Small intestine (tissue), 7 donors: ENCODE measurements around the gene CRYBG1. TPM values are rescaled to one million over a fixed set of nuclear protein-coding genes. Genes with fewer than 3 reads are reported as not detected.

Experiments
- DNase-seq, 2 donors: peaks; one replicate each; pipeline versions ENCODE4 v3.0.0 to v3.0.0-alpha.2; 2013
- FAIRE-seq: peaks from 2 replicates; lab custom pipeline; 2012; peaks lifted over from hg19 to GRCh38; lab: Jason Lieb, UNC
- H3K27ac ChIP-seq, 3 donors: one replicate each; pipeline ENCODE4 v1.5.1; 2013; ENCODE audit warnings: low read length in 2 of 3, mild to moderate bottlenecking in 2 of 3, control low read depth in 1 of 3, inconsistent platforms in 1 of 3, low read depth in 1 of 3, moderate library complexity in 1 of 3
- H3K27me3 ChIP-seq, 3 donors: one replicate each; pipeline ENCODE4 v1.6.1; 2013; ENCODE audit warnings: low read length in 3 of 3, inconsistent platforms in 1 of 3; ENCODE audit not compliant: control insufficient read depth in 3 of 3, insufficient read depth in 3 of 3
- H3K36me3 ChIP-seq, 3 donors: one replicate each; pipeline ENCODE4 v1.6.1; 2013; ENCODE audit warnings: low read length in 3 of 3, inconsistent platforms in 1 of 3, low read depth in 1 of 3, mild to moderate bottlenecking in 1 of 3, moderate library complexity in 1 of 3; ENCODE audit not compliant: control insufficient read depth in 3 of 3, insufficient read depth in 2 of 3
- H3K4me1 ChIP-seq, 3 donors: one replicate each; pipeline ENCODE4 v1.6.1; 2013; ENCODE audit warnings: low read length in 2 of 3, inconsistent platforms in 1 of 3, low read depth in 1 of 3, mild to moderate bottlenecking in 1 of 3, moderate library complexity in 1 of 3; ENCODE audit not compliant: control insufficient read depth in 3 of 3, insufficient read depth in 2 of 3
- H3K4me3 ChIP-seq, 3 donors: one replicate each; pipeline ENCODE4 v1.5.1; 2013; ENCODE audit warnings: low read length in 3 of 3, control low read depth in 1 of 3, inconsistent platforms in 1 of 3, low read depth in 1 of 3, mild to moderate bottlenecking in 1 of 3, moderate library complexity in 1 of 3
- H3K9me3 ChIP-seq, 2 donors: one replicate each; pipeline ENCODE4 v1.6.1; 2013; ENCODE audit warnings: low read depth in 1 of 2, low read length in 1 of 2; ENCODE audit not compliant: control insufficient read depth in 2 of 2, insufficient read depth in 1 of 2
- WGBS, 3 donors: extraction: QIAGEN DNeasy Blood & Tissue Kit; methylation state at CpG; one replicate each; pipeline ENCODE4 v1.1.7; 2013; 5-methylcytosine and 5-hydroxymethylcytosine counted together
- polyA plus RNA-seq, 4 donors: library from polyadenylated mRNA; stranded (reverse) in 3 of 4; unstranded in 1 of 4; fragments of 200-250 nt in 3 of 4; fragments of 120-200 nt in 1 of 4; gene quantifications; one replicate each; pipeline versions ENCODE4 v1.2.1 to v1.2.3, GENCODE V29; 2013
- donor health status: healthy with polysubstance abuse.
- donor health status: control.
- donor health status: control.
- donor health status: Bipolar disorder and iron deficiency.
- donor health status: healthy.

Gene CRYBG1
- polyA plus RNA-seq, 4 donors: 13.2 to 33.9 (median 23.6) TPM

DNA sequence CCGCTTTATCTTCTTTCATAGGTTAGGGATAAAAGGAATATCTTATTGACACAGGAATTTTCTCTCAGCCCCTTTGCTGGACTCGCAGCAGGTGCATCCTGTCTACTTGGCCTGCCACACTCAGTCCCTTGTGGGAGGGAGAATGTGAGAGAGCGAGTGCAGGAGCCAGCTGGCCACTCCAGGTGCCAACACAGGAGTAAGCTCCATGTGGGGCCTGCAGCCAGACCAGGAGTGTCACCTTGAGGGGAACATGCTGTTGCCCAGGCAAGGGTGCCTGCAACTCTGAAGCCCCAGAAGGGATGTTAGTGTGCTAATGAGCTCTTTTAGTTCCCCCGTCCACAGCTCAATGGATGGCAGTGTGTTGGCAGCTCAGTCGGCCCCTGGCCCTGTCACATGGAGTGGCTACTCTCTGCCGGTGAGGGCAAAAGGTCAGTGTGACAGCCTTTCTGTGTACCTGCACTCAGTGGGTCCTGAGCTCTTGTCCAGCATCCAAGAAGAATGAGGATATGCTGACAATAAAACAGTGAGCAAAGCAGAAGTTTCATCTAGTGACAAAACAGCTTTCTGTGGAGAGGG is 57.1 kb downstream of the CRYBG1 start:
- Histone ChIP-seq H3K9me3 (peaks cover 0 to 3% of the 10 kb centered on the region in 2 donors), H3K4me1 (peaks cover 0 to 12% (median 0%) of the 10 kb centered on the region in 3 donors), H3K36me3 (peaks cover 0 to 6% (median 0%) of the 10 kb centered on the region in 3 donors), H3K27me3 (peaks cover 0 to 2% (median 0%) of the 10 kb centered on the region in 3 donors), H3K4me3 (no peak overlapping the region), H3K27ac (no peak overlapping the region)
- FAIRE-seq (no peak), DNase-seq (no peak)
- WGBS, 3 donors: 82 to 90% (median 85%) methylated on average over 6 of the region's 6 CpGs

DNA sequence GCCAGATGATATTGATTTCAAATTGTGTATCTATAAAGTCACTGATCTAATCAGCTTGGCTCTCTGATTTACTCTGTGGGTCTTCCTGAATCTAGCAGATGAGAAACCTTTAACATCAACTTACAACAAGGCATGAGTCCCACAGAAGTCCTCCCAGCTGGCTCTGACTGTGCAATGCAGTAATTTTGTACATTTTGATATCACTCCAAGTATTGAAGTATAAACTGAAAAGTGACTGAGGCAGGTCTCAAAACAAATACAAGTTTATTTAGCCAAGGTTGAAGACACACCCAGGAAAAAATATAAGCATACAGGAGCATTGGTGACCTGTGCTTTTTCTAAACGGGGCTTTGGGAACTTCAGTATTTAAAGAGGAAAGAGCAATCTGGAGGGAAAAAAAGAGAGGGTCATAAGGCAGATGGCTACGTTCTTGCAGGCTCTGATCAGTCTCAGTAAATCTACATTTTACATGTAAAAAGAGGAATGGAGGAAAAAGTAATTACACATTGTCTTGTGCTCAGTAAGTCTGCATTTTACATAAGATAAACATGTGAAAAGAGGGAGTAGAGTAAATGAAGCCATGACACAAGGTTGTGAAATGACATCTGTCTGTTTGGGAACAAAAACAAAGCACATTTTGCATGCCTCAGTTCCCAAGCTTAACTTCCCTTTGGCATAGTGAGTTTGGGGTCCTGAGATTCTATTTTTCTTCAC is 59.5 kb downstream of the CRYBG1 start:
- 43 to 55% (median 49%) methylated on average over 2 of the region's 2 CpGs for WGBS, 3 donors
- Histone ChIP-seq H3K4me1 (peaks cover 0 to 7% (median 0%) of the 10 kb centered on the region in 3 donors), H3K4me3 (no peak overlapping the region), H3K9me3 (peaks cover 0 to 3% of the 10 kb centered on the region in 2 donors), H3K36me3 (peaks cover 0 to 6% (median 0%) of the 10 kb centered on the region in 3 donors), H3K27ac (no peak overlapping the region), H3K27me3 (no peaks in the 10 kb centered on the region)
- no peak for FAIRE-seq
- no peak for DNase-seq

- Histone ChIP-seq H3K27ac (no peak overlapping the region), H3K27me3 (no peaks in the 10 kb centered on the region), H3K9me3 (peaks cover 0 to 3% of the 10 kb centered on the region in 2 donors), H3K4me1 (peaks cover 0 to 4% (median 0%) of the 10 kb centered on the region in 3 donors), H3K36me3 (peaks cover 0 to 6% (median 0%) of the 10 kb centered on the region in 3 donors), H3K4me3 (no peak overlapping the region)
- DNase-seq (no peak), FAIRE-seq (no peak)
- 90 to 100% (median 94%) methylated on average over 2 of the region's 2 CpGs for WGBS, 3 donors
These were observed 61.0 kb downstream of the CRYBG1 start for GRCh38 chr6:106421496-106421895.

DNA sequence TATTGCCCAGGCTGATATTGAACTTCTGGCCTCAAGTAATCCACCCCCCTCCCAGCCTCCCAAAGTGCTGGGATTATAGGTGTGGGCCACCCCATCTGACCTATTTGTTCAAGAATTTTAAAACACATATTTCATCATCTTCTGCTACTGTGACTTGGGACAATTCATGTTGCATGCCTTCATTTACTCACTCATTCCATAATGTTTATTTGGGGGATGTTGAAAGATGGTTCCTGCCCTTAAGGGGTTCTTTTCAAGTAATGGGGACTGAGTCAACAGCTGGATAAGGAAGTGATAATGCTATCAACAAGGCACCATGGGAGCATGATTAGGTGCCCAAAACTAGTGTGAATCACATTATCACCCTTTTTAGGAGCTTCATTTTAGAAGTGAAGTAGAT is 62.0 kb downstream of the CRYBG1 start:
- no peak for FAIRE-seq
- no peak for DNase-seq
- H3K27me3 ChIP-seq: no peaks in the 10 kb centered on the region
- H3K4me1 ChIP-seq: peaks cover 0 to 2% (median 0%) of the 10 kb centered on the region in 3 donors
- peaks cover 0 to 6% (median 0%) of the 10 kb centered on the region in 3 donors for H3K36me3 ChIP-seq
- H3K9me3 ChIP-seq: peaks cover 0 to 3% of the 10 kb centered on the region in 2 donors
- H3K27ac ChIP-seq: no peak overlapping the region
- no peak overlapping the region for H3K4me3 ChIP-seq

DNA sequence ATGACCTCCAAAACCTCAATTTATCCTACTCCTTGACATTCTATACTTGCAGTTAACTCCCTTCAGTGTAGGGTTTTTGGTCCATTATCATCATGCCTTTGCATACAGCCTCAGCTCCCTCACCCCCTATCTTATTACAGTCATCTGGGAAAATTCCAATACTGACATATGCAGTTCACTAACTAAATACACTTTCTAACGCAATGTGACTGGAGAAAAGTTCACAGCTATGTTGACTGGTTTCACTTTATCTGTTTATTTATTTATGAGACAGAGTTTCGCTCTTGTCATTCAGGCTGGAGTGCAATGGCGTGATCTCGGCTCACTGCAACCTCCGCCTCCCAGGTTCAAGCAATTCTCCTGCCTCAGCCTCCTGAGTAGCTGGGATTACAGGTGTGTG is 64.9 kb downstream of the CRYBG1 start:
- no peak for DNase-seq
- Histone ChIP-seq H3K4me3 (no peak overlapping the region), H3K36me3 (peaks cover 0 to 2% (median 0%) of the 10 kb centered on the region in 3 donors), H3K27ac (no peak overlapping the region), H3K4me1 (peaks cover 0 to 5% (median 0%) of the 10 kb centered on the region in 3 donors), H3K9me3 (no peaks in the 10 kb centered on the region), H3K27me3 (no peaks in the 10 kb centered on the region)
- 84 to 92% (median 88%) methylated on average over 5 of the region's 5 CpGs for WGBS, 3 donors
- no peak for FAIRE-seq

GRCh38 chr6:106426250-106426970 is 65.9 kb downstream of the CRYBG1 start:
- DNase-seq (no peak), FAIRE-seq (no peak)
- Histone ChIP-seq H3K36me3 (peaks cover 0 to 2% (median 0%) of the 10 kb centered on the region in 3 donors), H3K27me3 (no peaks in the 10 kb centered on the region), H3K27ac (no peak overlapping the region), H3K4me1 (peaks cover 0 to 9% (median 0%) of the 10 kb centered on the region in 3 donors), H3K9me3 (no peaks in the 10 kb centered on the region), H3K4me3 (no peak overlapping the region)
- WGBS, 3 donors: 72 to 87% (median 85%) methylated on average over 5 of the region's 5 CpGs

GRCh38 chr6:106430466-106430865 is 69.9 kb downstream of the CRYBG1 start:
- peak in 1 of 2 donors; percentile 83 for DNase-seq
- no peaks in the 10 kb centered on the region for H3K9me3 ChIP-seq
- H3K27ac ChIP-seq: peak overlapping the region in 1 of 3 donors; percentile 51
- H3K36me3 ChIP-seq: no peaks in the 10 kb centered on the region
- WGBS, 3 donors: 67 to 86% (median 70%) methylated on average over 7 of the region's 7 CpGs
- no peak overlapping the region for H3K4me3 ChIP-seq
- H3K4me1 ChIP-seq: peaks cover 0 to 9% (median 0%) of the 10 kb centered on the region in 3 donors
- H3K27me3 ChIP-seq: no peaks in the 10 kb centered on the region
- no peak for FAIRE-seq

- Histone ChIP-seq H3K4me3 (no peak overlapping the region), H3K27me3 (no peaks in the 10 kb centered on the region), H3K9me3 (no peaks in the 10 kb centered on the region), H3K36me3 (no peaks in the 10 kb centered on the region), H3K4me1 (peaks cover 0 to 9% (median 0%) of the 10 kb centered on the region in 3 donors), H3K27ac (no peak overlapping the region)
- no peak for DNase-seq
- no peak for FAIRE-seq
- 95 to 99% (median 96%) methylated on average over 4 of the region's 4 CpGs for WGBS, 3 donors
These were observed 70.9 kb downstream of the CRYBG1 start for GRCh38 chr6:106431405-106431804.
